Frontal cortex (tissue), 4 donors: ENCODE results near the gene PDGFD. TPM values are rescaled to one million over a fixed set of nuclear protein-coding genes. Genes with fewer than 3 reads are reported as not detected.

Source experiments
- DNase-seq, 2 donors: peaks; one replicate each; pipeline ENCODE4 v3.0.0; 2012; ENCODE audit warnings: low spot score in 2 of 2
- FAIRE-seq: peaks from 2 replicates; lab custom pipeline; 2012; peaks lifted over from hg19 to GRCh38; lab: Jason Lieb, UNC
- total RNA-seq: library from RNA; depleted of rRNA; stranded (reverse); fragments of >200 nt; gene quantifications from one replicate; pipeline ENCODE4 v1.2.3, GENCODE V29; 2014
- donor health status: control.
- donor health status: control.
- donor health status: control.

Gene PDGFD
- total RNA-seq, 1 donor from 2014 or later: 7.3 TPM

- no peak for FAIRE-seq
- no peak for DNase-seq
Measured at GRCh38 chr11:104146943-104147342, 17.0 kb downstream of the PDGFD start.

DNA sequence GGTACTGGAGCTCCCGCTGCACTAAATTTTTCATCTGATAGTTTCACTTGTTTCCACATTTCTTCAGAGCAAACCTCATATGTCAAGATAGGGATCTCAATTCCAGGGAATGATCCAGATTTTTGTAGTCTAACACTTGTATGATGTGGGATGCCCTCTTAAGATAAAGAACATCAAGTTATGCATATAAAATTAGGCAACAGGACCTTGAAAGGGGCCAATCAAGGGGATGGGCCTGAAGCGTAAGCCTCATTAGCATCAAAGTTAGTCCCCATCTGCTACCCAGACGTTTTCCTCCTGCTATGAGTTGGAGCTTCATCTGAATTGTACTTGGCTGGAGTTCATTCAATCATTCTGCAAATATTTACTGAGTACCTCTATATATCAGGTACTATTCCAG, 17.5 kb downstream of the PDGFD start:
- DNase-seq (no peak), FAIRE-seq (no peak)

GRCh38 chr11:104145062-104145461, 18.9 kb downstream of the PDGFD start:
- FAIRE-seq (no peak), DNase-seq (no peak)

DNA sequence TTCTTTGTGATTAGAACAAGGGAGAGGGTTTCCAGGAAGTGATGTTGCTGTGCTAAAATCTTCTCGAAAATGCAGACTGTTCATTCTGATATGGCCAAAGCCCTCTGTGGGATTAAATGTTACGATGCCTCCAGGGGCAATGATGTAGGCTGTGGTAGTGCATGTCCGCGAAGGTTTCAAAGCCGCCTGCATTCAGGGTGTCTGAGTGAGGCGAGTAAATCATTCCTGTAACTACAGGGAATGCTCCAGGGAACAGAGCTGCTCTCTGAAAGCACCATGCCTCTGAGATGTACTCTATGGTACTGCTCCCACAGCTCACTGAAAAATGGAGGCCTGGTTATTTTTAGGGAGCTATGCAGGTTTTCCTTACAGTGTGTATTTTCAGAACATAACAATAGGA, 21.2 kb downstream of the PDGFD start:
- no peak for DNase-seq
- no peak for FAIRE-seq

DNA sequence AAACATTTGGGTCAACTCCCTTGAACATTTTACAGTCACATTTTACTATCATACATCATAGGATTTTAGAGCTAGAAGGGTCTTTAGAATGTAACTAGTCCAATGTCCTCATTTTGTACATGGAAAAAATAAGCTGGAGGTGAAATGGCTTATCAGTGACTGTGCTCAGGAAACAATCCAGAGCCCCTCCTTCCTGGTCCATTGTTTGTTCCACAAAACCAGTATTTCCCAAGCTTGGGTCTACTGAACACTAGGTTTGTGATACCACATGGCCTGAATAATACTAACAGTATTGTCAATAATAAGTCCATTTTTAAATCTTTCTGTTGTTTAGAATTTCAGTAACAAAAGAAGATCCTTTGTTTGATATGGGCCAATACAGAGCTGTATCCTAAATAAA, 27.1 kb downstream of the PDGFD start:
- FAIRE-seq: no peak
- DNase-seq: no peak

- FAIRE-seq (no peak), DNase-seq (no peak)
Measured at GRCh38 chr11:104134745-104135144, 29.2 kb downstream of the PDGFD start.

GRCh38 chr11:104130161-104130560, 33.8 kb downstream of the PDGFD start:
- no peak for DNase-seq
- no peak for FAIRE-seq

DNA sequence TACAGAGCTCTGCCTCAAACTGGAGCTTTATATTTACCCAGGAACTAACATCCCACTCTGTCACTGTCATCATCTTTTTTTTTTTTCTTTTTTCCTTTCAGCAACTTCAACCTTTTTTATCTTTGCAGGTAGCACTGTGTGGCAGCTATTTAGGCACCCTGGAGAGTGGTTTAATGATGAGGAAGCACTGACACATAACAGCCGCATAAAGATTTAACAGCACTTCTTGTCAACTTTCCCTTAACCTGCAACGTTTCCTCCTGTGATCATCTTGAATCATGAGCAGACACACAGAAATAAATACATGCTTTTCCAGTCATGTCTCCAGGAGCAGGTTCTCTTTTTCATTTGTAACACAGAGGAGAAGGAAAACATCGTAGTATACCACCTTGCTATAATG, 34.8 kb downstream of the PDGFD start:
- DNase-seq: no peak

DNA sequence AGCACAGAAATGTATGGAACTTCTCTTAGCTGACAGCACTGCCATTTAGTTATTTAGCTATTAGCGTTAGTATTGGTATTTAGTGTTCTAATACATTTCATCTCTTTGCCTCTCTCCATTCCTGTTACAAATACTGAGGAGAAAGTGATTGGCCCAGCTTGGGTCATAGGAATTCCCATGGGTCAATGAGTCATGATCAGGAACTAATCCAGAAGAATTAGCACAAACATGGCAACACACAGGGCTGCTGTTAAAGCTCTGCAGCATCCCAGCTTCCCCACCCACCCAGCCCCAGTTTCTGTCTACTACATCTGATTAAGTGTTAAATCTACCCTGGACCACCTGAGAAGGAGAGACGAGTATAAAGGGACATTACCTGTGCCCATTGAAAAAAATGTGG, 36.1 kb downstream of the PDGFD start:
- FAIRE-seq (no peak), DNase-seq (no peak)

More for the DNA sequence above, 34.8 kb downstream of the PDGFD start:
- no peak for FAIRE-seq

DNA sequence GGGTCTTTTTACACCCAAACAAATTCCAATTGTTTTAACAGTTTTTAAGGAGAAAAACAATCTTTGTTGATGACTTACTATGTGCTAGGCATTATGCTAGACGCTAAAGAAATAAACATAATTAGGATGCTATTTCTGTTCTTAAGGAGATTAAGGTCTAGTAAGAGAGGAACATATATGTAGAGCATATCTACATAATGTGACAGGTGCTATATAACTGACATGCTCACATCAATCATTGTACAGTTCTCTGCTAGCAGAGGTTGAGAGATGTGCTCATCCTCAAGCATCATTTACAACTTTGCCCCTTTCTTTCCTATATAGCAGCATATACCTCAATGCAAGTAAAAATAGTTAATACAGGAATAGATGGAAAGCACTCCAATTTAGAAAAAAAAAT, 37.5 kb downstream of the PDGFD start:
- FAIRE-seq: no peak
- DNase-seq: no peak

DNA sequence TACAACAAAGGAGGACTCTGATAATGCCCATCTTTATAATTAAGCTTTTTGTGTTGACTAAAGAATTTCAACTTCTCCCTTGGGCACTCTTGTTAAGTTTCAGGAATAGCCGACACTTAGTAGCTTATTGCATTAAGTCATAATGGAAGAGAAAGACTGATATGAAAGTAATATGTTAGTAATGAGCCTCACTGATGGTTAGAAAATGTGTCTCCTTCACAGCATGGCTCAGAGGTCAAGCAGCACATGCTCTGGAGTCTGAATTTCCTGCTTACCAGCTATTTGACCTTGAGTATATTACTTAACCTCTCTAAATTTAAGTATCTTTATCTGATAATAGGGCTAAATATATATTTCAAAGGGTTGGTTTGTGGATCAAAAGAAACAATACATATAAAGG, 39.0 kb downstream of the PDGFD start:
- DNase-seq (no peak), FAIRE-seq (no peak)

GRCh38 chr11:104122836-104123235, 41.1 kb downstream of the PDGFD start:
- DNase-seq: no peak
- FAIRE-seq: no peak

GRCh38 chr11:104122011-104122635, 41.8 kb downstream of the PDGFD start:
- FAIRE-seq (no peak), DNase-seq (no peak)

DNA sequence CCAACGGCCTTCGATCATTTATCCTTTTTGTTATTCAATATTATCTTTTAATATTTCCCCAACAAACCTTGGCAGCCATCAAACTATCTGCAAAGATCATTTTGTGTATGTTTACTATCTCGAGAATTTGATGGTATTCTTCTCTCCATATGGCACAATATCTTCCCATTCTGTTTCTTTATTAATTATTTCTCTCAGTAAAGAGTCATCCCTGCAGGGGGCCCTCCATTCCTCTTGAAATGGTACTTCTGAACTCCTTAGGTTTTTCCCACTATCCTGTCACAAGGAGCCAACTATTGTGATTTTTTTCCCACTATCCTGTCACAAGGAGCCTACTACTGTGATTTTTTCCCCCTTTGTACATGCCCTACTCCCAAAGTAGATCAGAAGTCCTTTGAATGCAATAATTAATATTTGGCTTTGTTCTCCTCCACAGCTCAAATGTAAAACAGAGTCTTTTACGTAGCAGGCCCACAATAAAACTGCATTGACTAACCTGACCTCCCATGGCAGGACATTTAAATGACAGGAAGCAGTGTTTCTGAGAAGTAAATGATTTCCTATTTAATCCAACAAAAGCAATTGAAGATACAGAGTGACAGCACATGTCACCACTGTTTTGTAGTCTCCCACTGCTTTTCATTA, 43.3 kb downstream of the PDGFD start:
- FAIRE-seq (no peak), DNase-seq (no peak)

DNA sequence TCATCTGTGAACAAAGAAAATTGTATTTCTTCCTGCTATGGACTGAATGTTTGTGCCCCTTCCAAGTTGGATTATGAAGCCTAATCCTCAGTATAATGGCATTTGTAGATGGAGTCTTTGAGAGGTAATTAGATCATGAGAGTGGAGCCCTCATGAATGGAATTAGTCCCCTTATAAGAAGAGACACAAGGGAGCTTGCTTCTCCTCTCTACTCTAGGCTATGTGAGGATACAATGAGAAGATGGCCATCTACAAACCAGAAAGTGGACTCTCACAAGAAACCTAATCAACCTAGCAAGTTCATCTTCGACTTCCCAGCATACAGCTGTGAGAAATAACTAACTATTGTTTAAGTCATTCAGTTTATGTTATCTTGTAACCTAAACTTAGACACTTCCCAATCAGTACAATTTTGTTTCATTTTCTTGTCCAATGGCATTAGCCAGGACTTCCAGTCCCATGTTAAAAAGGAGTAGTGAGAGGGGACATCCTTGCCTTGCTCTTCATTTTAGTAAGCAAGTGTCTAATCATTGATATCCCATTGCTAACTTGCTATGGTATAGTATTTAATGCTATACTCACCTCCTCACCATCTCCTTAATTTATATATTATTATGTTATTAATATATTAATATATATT, 45.7 kb downstream of the PDGFD start:
- no peak for DNase-seq
- FAIRE-seq: no peak

- FAIRE-seq (no peak), DNase-seq (no peak)
Measured at GRCh38 chr11:104113541-104113940, 50.4 kb downstream of the PDGFD start.

- no peak for FAIRE-seq
- no peak for DNase-seq
Measured at GRCh38 chr11:104106136-104106754, 57.7 kb downstream of the PDGFD start.

DNA sequence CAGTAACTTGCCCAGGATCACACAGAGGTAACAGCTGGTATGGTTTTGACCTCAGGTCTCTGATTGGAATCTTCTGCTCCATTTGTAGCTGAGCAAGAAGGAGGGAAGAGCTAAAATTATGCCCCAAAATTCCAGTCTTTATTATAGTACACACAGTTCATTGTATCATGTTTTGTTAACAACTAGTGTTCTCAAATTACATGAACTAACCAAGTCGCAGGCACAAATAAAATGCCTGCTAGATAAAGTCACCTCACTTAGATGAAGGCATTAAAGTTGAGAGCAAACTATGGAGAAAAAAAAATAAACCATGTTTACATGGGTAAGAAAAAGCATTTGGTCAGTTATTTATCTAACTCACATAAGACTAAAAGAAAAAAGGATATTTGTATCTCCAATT, 58.8 kb downstream of the PDGFD start:
- FAIRE-seq: no peak
- DNase-seq: no peak

DNA sequence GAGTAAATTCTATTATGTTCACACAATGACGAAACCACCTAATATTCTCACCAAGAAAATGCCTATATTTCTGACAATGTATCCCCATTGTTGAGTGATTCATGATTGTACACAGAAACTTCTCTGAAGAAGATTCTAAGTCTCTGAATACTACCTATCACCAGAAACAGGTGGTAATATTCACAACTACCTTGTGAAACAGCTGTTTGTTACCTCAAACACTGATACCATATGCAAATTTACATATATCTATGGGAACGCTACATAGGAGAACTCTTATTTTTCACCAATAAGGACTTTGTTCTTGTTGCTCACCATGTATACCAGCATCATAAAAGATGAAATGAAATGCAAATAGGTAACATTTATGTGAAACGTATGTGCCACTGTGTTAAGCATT, 59.3 kb downstream of the PDGFD start:
- DNase-seq (no peak), FAIRE-seq (no peak)

DNA sequence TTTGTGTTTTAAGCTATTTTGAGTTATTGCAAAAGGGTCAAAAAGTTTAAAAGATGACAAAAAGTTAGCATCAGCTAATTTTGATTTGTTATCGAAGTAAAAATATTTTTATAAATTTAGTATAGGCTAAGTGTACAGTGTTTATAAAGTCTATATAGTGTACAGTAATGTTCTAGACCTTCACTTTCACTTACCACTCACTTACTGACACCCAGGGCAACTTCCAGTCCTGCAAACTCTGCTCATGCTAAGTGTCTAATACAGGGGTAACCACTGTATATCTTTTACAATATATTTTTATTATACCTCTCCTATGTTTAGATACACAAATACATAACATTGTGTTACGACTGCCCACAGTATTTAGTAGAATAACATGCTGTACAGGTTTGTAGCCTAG, 59.7 kb downstream of the PDGFD start:
- no peak for DNase-seq
- FAIRE-seq: no peak

- DNase-seq (no peak), FAIRE-seq (no peak)
Measured at GRCh38 chr11:104098555-104098954, 65.4 kb downstream of the PDGFD start.
